Activated CD4-positive, alpha-beta memory T cell treated with anti-CD3 and anti-CD28 coated beads, Interleukin-2, amount 10 ng/mL, durations not matched to agents 7 days and 5 days (primary cell): ENCODE measurements around the gene SUMO2. TPM values are rescaled to one million over a fixed set of nuclear protein-coding genes. Genes with fewer than 3 reads are reported as not detected.
"Not testable (repeated sequence)": the region's sequence is repeated elsewhere in the genome, so short reads cannot be mapped to it uniquely, and the experiment has no call there.

ENCODE experiments used
- CTCF ChIA-PET: fragments of 350-600 bp; sonication (Branson Sonifier 250); formaldehyde crosslinking; loops from one replicate; lab custom pipeline; 2021; ENCODE audit warnings: antibody characterized with exemption, inconsistent platforms; lab: Charles Lee
- POLR2A ChIA-PET: fragments of 350-600 bp; sonication (Branson Sonifier 250); formaldehyde crosslinking; loops from one replicate; lab custom pipeline; 2021; ENCODE audit warnings: antibody characterized with exemption; lab: Charles Lee
- DNase-seq: peaks from one replicate; pipeline ENCODE4 v3.0.0-alpha.2; 2020
- H3K27ac Mint-ChIP-seq: one replicate; pipeline ENCODE4 v1.8.0; 2021; ENCODE audit warnings: mild to moderate bottlenecking, mixed read lengths
- H3K27me3 Mint-ChIP-seq: one replicate; pipeline ENCODE4 v1.8.0; 2021; ENCODE audit warnings: mixed read lengths
- H3K36me3 Mint-ChIP-seq: one replicate; pipeline ENCODE4 v1.8.0; 2021; ENCODE audit warnings: low read depth, mixed read lengths
- H3K4me1 Mint-ChIP-seq: one replicate; pipeline ENCODE4 v1.8.0; 2021; ENCODE audit warnings: mixed read lengths
- H3K4me3 Mint-ChIP-seq: one replicate; pipeline ENCODE4 v1.8.0; 2021; ENCODE audit warnings: mild to moderate bottlenecking, mixed read lengths
- H3K9me3 Mint-ChIP-seq: one replicate; pipeline ENCODE4 v1.8.0; 2021; ENCODE audit warnings: mixed read lengths
- total RNA-seq, 2 experiments: library from RNA; stranded (reverse); gene quantifications; one replicate each; pipeline ENCODE4 v1.2.3, GENCODE V29; 2021

Gene SUMO2
- total RNA-seq, 2 experiments from 2014 or later, result 548 to 559 TPM

DNA sequence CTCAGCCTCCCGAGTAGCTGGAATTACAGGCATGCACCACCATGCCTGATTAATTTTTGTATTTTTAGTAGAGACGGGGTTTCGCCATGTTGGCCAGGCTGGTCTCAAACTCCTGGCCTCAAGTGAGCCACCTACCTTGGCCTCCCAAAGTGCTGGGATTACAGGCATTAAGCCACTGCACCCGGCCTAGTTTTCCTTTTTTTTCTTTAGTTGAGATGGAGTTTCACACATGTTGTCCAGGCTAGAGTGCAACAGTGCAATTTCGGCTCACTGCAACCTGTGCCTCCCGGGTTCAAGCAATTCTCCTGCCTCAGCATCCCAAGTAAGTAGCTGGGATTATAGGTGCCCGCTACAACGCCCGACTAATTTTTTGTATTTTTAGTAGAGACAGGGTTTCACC is 45.0 kb downstream of the SUMO2 start:
- H3K27ac Mint-ChIP-seq, H3K27me3 Mint-ChIP-seq, H3K9me3 Mint-ChIP-seq, H3K4me3 Mint-ChIP-seq, DNase-seq: not testable (repeated sequence)
- peaks cover 54% of the 10 kb centered on the region for H3K36me3 Mint-ChIP-seq
- ChIA-PET CTCF (interaction anchor here (1.6 kb wide), 1 partner anchor 24 kb away, joined by 5 read pairs; no protein-coding TSS in a partner anchor), POLR2A (interaction anchor here (1.0 to 1.4 kb wide), 4 partner anchors 9 to 39 kb away, joined by 3 to 5 read pairs (median 3); partner anchors contain the start of gene JPT1)
- H3K4me1 Mint-ChIP-seq, result peaks cover 37% of the 10 kb centered on the region

DNA sequence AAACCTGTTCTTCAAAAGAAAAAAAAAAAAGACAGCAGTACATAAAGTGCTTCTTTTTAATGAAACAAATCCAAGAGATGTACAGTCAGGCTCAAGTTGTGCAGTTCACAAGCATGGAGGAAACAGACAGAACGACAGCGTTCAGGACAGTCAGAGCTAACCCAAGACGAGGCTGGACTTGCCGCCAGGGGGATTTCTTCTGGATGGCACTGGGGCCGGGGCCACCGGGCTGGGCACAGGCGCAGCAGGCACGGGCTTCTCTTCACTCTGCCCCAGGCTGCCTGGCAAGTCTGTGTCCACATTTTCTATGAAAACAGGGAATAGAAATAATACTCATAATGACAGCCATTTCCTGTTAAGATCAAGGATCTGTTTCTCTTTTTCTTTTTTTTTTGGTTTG is 46.8 kb downstream of the SUMO2 start:
- ChIA-PET CTCF (interaction anchor here (1.6 kb wide), 1 partner anchor 22 kb away, joined by 5 read pairs; no protein-coding TSS in a partner anchor), POLR2A (no interaction called here)
- Mint-ChIP-seq H3K27ac (peak overlapping the region; percentile 37), H3K9me3 (no peaks in the 10 kb centered on the region), H3K4me1 (peaks cover 36% of the 10 kb centered on the region), H3K4me3 (no peak overlapping the region), H3K36me3 (peaks cover 45% of the 10 kb centered on the region), H3K27me3 (no peaks in the 10 kb centered on the region)
- DNase-seq, result no peak

DNA sequence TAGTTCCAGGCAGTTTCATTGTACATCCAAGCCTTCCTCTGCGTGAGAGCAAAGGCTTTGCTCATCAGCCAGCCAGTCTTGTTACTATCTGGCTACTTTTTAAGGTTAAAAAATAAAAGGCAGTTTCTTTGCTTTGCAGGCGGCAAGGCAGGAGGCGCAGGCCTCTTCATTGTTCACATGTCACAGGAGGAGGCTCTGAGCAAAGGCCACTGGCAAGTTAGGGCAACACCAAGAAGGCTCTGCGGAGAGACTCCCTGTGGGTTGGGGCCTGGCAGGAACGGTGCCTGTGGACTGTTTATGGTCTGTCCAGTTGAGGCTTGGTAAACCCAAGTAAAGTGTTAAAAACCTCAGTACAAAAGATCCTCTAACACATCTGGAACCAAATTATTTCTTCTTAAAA is 47.3 kb downstream of the SUMO2 start:
- no peak overlapping the region for H3K4me3 Mint-ChIP-seq
- H3K27ac Mint-ChIP-seq, result peak overlapping the region; percentile 37
- ChIA-PET CTCF (no interaction called here), POLR2A (no interaction called here)
- no peaks in the 10 kb centered on the region for H3K27me3 Mint-ChIP-seq
- no peak for DNase-seq
- H3K36me3 Mint-ChIP-seq, result peaks cover 44% of the 10 kb centered on the region
- H3K4me1 Mint-ChIP-seq, result peaks cover 35% of the 10 kb centered on the region
- no peaks in the 10 kb centered on the region for H3K9me3 Mint-ChIP-seq

DNA sequence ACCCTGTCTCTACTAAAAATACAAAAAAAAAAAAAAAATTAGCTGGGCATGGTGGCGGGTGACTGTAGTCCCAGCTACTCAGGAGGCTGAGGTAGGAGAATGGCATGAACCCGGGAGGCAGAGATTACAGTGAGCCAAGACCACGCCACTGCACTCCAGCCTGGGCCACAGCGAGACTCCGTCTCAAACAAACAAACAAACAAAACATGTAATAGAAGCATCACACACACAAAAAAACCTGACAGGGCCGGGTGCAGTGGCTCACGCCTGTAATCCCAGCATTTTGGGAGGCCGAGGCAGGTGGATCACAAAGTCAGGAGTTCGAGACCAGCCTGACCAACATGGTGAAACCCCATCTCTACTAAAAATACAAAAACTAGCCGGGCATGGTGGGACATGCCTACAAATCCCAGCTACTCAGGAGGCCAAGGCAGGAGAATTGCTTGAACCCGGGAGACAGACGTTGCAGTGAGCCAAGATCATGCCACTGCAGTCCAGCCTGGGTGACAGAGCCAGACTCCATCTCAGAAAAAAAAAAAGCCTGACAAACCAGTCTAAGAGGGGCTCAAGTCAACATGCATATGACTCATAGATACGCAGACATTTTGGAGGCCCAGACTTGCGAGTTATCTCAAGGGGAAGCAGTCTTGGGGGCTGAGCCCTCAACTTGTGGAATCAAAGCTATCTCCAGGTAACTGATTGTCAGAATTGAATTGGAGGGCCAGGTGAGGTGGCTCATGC is 49.0 kb downstream of the SUMO2 start:
- POLR2A ChIA-PET, result interaction anchor here (0.8 to 5.9 kb wide), 8 partner anchors 11 to 74 kb away, joined by 3 to 42 read pairs (median 4); partner anchors contain the start of genes ARMC7, JPT1 and SLC16A5
- CTCF ChIA-PET, result interaction anchor here (1.3 to 6.0 kb wide), 3 partner anchors 19 to 172 kb away, joined by 3 to 130 read pairs (median 12); no protein-coding TSS in a partner anchor
- Mint-ChIP-seq H3K4me1 (peaks cover 37% of the 10 kb centered on the region), H3K36me3 (peaks cover 44% of the 10 kb centered on the region), H3K27ac (peak overlapping the region; percentile 40)
- DNase-seq, H3K9me3 Mint-ChIP-seq, H3K4me3 Mint-ChIP-seq, H3K27me3 Mint-ChIP-seq: not testable (repeated sequence)

DNA sequence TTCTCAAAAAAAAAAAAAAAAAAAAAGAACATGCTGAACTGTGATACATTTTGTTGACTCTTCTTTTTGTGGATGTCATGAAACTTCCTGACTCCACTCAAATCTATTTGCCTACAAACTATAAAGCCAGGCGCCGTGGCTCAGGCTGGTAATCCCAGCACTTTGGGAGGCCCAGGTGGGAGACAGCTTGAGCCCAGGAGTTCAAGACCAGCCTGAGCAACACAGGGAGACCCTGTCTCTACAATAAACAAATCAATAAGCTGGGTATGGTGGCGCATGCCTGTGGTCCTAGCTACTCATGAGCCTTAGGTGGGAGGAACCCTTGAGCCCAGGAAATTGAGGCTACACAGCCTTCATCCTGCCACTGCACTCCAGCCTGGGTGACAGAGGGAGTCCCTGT is 49.8 kb downstream of the SUMO2 start:
- H3K4me1 Mint-ChIP-seq, result peaks cover 41% of the 10 kb centered on the region
- H3K27ac Mint-ChIP-seq, result peak overlapping the region; percentile 35
- DNase-seq, result no peak
- peak overlapping the region; percentile 21 for H3K4me3 Mint-ChIP-seq
- H3K36me3 Mint-ChIP-seq, result peaks cover 48% of the 10 kb centered on the region
- ChIA-PET CTCF (interaction anchor here (0.7 to 6.0 kb wide), 9 partner anchors 9 to 171 kb away, joined by 3 to 130 read pairs (median 5); no protein-coding TSS in a partner anchor), POLR2A (interaction anchor here (0.8 to 5.9 kb wide), 7 partner anchors 19 to 56 kb away, joined by 3 to 42 read pairs (median 4); partner anchors contain the start of genes ARMC7, JPT1 and SLC16A5)
- no peaks in the 10 kb centered on the region for H3K27me3 Mint-ChIP-seq
- H3K9me3 Mint-ChIP-seq, result no peaks in the 10 kb centered on the region

DNA sequence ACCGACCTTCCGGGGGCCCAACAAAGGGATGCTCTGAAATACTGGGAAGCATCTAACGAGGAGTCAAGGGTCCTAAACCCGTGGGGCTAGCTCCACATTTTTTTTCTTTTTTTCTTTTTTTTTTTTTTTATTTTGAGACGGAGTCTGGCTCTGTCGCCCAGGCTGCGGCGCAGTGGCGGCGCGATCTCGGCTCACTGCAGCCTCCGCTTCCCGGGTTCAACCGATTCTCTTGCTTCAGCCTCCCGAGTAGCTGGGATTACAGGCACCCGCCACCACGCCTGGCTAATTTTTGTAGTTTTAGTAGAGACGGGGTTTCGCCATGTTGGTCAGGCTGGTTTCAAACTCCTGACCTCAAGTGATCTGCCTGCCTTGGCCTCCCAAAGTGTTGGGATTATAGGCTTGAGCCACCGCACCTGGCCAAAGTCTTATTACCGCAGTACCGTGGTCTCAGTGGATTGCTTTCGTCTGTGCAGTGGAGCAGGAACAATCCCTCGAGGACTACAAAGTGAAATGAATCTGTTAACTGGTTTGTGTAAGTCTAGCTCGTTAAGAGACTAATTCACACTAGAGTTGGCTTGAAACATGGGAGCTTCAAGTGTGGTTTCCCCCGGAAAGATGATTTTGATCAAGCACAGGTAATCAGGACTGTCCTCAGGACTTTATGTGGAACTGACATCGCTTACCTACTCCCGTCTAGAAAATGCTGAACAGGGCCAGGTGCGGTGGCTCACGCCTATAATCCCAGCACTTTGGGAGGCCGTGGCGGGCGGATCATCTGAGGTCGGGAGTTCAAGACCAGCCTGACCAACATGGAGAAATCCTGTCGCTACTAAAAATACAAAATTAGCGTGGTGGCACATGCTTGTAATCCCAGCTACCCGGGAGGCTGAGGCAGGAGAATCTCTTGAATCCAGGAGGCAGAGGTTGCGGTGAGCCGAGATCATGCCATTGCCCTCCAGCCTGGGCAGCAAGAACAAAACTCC is 50.5 kb downstream of the SUMO2 start:
- Mint-ChIP-seq H3K4me3 (peak overlapping the region; percentile 78), H3K27ac (peak overlapping the region; percentile 82), H3K4me1 (peaks cover 41% of the 10 kb centered on the region), H3K36me3 (peaks cover 48% of the 10 kb centered on the region)
- H3K9me3 Mint-ChIP-seq, H3K27me3 Mint-ChIP-seq, DNase-seq: not testable (repeated sequence)
- ChIA-PET CTCF (interaction anchor here (0.7 to 6.0 kb wide), 16 partner anchors 8 to 171 kb away, joined by 3 to 130 read pairs (median 5); partner anchors contain the start of gene SUMO2), POLR2A (interaction anchor here (0.8 to 5.9 kb wide), 10 partner anchors 9 to 84 kb away, joined by 3 to 42 read pairs (median 5); partner anchors contain the start of genes ARMC7, JPT1 and SUMO2)

DNA sequence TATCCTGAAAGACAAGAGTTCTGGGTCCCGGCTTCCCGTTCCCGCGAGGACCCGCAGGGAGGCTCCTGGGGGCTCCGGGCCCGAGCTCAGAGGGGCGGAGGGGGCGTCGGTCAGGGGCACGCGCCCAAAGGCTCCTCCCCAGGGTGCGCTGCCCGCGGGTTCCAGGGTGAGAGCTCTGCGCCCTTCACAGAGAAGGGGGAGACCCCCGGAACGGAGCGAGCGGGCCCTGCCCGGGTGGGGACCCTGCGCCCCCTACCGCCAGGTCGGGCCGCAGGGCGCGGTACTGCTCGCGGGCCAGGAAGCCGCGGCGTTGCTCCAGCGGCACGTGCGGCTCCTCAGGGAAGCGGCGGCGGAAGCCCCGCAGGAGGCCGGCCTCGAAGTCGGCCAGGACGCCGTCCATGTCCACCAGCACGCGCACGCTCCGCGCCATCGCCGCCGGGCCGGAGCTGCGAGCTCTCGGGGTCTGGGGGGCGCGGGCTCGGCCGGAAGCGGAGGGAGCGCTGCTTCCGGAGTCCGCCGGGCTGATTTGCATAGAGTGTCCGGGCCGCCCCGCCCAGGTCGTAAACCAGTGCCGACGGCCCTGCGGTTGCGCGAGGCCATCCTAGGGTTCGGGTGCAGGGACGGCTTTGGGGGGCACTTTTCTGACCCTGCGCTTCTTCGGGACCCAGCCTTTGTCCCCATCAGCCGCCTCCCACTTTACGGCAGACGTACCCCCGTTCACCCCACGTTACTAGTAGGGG is 51.3 kb downstream of the SUMO2 start, which contains the start of gene NT5C:
Gene NT5C (minus strand): TSS at position 465 of the 740 bp plus-strand sequence. CDS start 35 bp downstream, at position 430.
- DNase-seq, result peak; percentile 75
- POLR2A ChIA-PET, result interaction anchor here (0.6 to 5.9 kb wide), 16 partner anchors 10 to 118 kb away, joined by 3 to 42 read pairs (median 4); partner anchors contain the start of genes JPT1, SLC16A5 and SUMO2

DNA sequence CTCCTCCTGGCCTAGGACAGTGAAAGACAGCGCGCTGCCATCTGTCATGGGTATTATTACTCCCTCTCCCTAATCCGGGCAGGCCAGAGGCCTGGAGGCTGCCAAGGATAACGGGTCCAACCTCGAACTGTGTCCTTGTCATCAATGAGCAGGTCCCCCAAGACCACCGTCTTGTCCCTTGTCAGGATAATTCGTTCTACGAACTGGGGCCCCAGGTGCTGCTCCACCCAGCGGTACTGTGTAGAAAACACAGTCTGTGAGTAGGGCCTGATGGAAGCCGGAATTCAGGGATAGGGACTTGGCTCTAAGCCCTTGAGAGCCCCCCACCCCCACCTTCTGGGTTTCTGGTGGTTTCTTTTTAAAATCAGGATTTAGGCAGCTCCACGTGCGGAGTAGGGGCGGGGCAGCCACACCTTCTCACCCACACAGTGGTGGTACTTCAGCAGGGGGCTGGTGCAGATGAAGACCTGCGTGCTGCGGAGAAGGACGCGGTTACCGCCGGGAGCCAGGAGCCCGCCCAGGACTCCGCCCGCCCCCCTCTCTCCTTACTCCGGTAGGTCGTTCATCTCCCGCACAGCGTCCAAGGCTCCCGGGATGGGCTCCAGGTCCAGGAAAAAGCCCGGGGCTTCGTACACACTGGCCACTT is 52.0 kb downstream of the SUMO2 start:
- peak overlapping the region; percentile 86 for H3K4me3 Mint-ChIP-seq
- peaks cover 38% of the 10 kb centered on the region for H3K36me3 Mint-ChIP-seq
- H3K27ac Mint-ChIP-seq, result peak overlapping the region; percentile 85
- CTCF ChIA-PET, result interaction anchor here (0.6 to 6.0 kb wide), 19 partner anchors 8 to 169 kb away, joined by 3 to 130 read pairs (median 5); partner anchors contain the start of genes ARMC7, MIF4GD, NUP85 and SUMO2
- peaks cover 47% of the 10 kb centered on the region for H3K4me1 Mint-ChIP-seq
- no peaks in the 10 kb centered on the region for H3K27me3 Mint-ChIP-seq
- no peaks in the 10 kb centered on the region for H3K9me3 Mint-ChIP-seq
- POLR2A ChIA-PET, result interaction anchor here (0.6 to 5.9 kb wide), 15 partner anchors 10 to 118 kb away, joined by 3 to 42 read pairs (median 5); partner anchors contain the start of genes ARMC7, JPT1, SLC16A5 and SUMO2
- DNase-seq, result peak; percentile 56

More for the DNA sequence above, 51.3 kb downstream of the SUMO2 start, which contains the start of gene NT5C:
- CTCF ChIA-PET, result interaction anchor here (0.6 to 6.0 kb wide), 19 partner anchors 9 to 170 kb away, joined by 3 to 130 read pairs (median 5); partner anchors contain the start of genes ARMC7, MIF4GD and SUMO2
- Mint-ChIP-seq H3K36me3 (peaks cover 42% of the 10 kb centered on the region), H3K4me1 (peaks cover 41% of the 10 kb centered on the region), H3K27me3 (no peaks in the 10 kb centered on the region), H3K4me3 (peak within 1 kb of the TSS; percentile 86), H3K27ac (peak within 1 kb of the TSS; percentile 85), H3K9me3 (no peaks in the 10 kb centered on the region)

DNA sequence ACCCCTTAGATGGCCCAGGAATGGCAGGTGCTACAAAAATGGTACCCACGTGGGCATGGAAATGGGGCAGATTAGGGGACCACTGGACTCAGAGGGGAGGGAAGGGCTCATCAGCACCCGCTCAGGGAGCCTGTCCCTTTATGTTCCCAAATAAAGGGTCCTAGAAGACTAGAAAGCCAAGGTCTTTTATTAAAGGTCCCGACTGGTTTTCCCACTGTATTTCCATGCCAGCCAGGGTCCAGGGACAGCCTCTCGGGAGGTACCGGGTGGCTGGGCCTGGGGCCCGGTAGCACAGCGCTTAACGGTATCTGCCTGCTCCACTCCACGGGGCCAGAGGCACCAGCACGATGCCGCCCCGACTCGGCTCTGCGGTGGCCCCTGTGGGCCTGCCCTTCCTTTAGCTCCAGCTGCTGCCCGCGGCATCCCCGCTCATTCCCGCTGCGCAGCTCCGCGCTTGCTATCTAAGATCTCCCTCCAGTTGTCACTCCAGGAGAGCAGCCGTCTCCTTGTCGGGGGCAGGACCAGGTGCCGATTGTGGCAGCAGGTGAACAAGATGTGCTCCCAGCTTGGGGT is 52.6 kb downstream of the SUMO2 start:
- CTCF ChIA-PET, result interaction anchor here (0.5 to 6.0 kb wide), 9 partner anchors 10 to 141 kb away, joined by 3 to 130 read pairs (median 5); partner anchors contain the start of genes ARMC7, MIF4GD, NUP85 and SUMO2
- no peak for DNase-seq
- peaks cover 52% of the 10 kb centered on the region for H3K4me1 Mint-ChIP-seq
- H3K4me3 Mint-ChIP-seq, result peak overlapping the region; percentile 86
- H3K9me3 Mint-ChIP-seq, result no peaks in the 10 kb centered on the region
- H3K36me3 Mint-ChIP-seq, result peaks cover 35% of the 10 kb centered on the region
- POLR2A ChIA-PET, result interaction anchor here (0.9 to 5.9 kb wide), 11 partner anchors 10 to 117 kb away, joined by 3 to 42 read pairs (median 5); partner anchors contain the start of genes ARMC7, JPT1, SLC16A5 and SUMO2
- H3K27ac Mint-ChIP-seq, result peak overlapping the region; percentile 85
- no peaks in the 10 kb centered on the region for H3K27me3 Mint-ChIP-seq

DNA sequence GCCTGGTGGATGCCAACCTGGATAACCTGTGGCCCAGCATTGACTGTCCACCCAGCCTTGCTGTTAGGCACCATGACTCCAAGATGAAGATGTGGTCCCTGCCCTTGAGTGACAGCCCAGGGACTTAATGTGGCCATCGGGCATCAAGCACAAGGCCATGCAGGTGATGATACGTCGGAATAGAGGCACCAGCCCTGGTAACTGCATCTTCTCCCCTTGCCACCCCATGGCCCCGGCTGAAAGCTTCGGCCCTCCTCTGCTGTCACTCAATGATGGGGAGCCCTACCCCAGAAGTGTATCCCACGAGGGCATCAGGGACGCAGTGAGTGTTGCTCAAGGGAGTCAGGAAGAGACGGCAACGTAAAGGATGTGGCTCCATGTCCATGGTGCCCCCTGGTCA is 53.2 kb downstream of the SUMO2 start:
- POLR2A ChIA-PET, result interaction anchor here (0.8 to 5.9 kb wide), 4 partner anchors 9 to 20 kb away, joined by 3 to 42 read pairs (median 6); partner anchors contain the start of gene ARMC7

More for the DNA sequence above, 53.2 kb downstream of the SUMO2 start:
- Mint-ChIP-seq H3K27ac (peak overlapping the region; percentile 61), H3K9me3 (no peaks in the 10 kb centered on the region), H3K27me3 (no peaks in the 10 kb centered on the region), H3K4me3 (peak overlapping the region; percentile 63), H3K36me3 (peaks cover 34% of the 10 kb centered on the region), H3K4me1 (peaks cover 55% of the 10 kb centered on the region)
- CTCF ChIA-PET, result interaction anchor here (2.2 to 6.0 kb wide), 3 partner anchors 10 to 141 kb away, joined by 6 to 130 read pairs (median 15); partner anchors contain the start of gene MIF4GD
- DNase-seq, result no peak
